ENCODE measurements around the gene SDS.

GRCh38 chr12:113373440-113373839 lies 30.2 kb downstream of the SDS start:
- TF ChIP-seq, protein P1, sequence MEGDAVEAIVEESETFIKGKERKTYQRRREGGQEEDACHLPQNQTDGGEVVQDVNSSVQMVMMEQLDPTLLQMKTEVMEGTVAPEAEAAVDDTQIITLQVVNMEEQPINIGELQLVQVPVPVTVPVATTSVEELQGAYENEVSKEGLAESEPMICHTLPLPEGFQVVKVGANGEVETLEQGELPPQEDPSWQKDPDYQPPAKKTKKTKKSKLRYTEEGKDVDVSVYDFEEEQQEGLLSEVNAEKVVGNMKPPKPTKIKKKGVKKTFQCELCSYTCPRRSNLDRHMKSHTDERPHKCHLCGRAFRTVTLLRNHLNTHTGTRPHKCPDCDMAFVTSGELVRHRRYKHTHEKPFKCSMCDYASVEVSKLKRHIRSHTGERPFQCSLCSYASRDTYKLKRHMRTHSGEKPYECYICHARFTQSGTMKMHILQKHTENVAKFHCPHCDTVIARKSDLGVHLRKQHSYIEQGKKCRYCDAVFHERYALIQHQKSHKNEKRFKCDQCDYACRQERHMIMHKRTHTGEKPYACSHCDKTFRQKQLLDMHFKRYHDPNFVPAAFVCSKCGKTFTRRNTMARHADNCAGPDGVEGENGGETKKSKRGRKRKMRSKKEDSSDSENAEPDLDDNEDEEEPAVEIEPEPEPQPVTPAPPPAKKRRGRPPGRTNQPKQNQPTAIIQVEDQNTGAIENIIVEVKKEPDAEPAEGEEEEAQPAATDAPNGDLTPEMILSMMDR (conservative IDR thresholded peaks at IDR 0.05; ENCODE audit: low read length) = no peak
- TF ChIP-seq EZH2phosphoT487 (IDR thresholded peaks at IDR 0.05; ENCODE audit: borderline replicate concordance, low read depth, low read length) = no peak
